Neural progenitor cell (in vitro differentiated cells): ENCODE measurements around the gene CYSTM1.

Source experiments
- EZH2 ChIP-seq: fragments of 200-600 bp; sonication (generic); IDR thresholded peaks from 2 replicates; pipeline ENCODE4 v1.6.1; 2017; ENCODE audit warnings: antibody characterized with exemption, mild to moderate bottlenecking, moderate library complexity
- EZH2phosphoT487 ChIP-seq: fragments of 200-600 bp; sonication (generic); IDR thresholded peaks from 2 replicates; pipeline ENCODE4 v1.6.1; 2017; ENCODE audit warnings: antibody characterized with exemption
- TF ChIP-seq, protein P1 (sequence below): fragments of 200-600 bp; sonication (generic); IDR thresholded peaks from 2 replicates; pipeline ENCODE4 v1.5.1; 2017; ENCODE audit warnings: antibody characterized with exemption, mild to moderate bottlenecking

DNA sequence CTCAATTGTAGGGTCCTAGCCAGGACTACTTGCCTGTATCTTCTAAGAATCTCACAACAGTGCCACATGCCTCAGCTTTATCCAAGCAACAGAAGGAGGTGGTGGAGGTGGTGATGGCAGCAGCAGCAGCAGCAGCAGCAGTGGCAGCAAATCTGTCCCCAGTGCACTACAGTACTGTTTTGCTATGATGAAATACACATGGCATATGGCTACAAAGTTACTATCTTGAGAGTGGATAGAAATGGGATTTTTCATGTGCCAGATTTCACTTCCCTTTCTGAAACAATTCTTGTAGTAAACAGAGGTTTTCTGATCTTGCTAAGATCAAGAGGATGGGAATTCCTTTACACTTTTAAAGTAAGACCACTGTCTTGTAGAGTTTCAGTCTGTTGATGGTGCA, 8.1 kb upstream of the CYSTM1 start:
- TF ChIP-seq, protein P1, sequence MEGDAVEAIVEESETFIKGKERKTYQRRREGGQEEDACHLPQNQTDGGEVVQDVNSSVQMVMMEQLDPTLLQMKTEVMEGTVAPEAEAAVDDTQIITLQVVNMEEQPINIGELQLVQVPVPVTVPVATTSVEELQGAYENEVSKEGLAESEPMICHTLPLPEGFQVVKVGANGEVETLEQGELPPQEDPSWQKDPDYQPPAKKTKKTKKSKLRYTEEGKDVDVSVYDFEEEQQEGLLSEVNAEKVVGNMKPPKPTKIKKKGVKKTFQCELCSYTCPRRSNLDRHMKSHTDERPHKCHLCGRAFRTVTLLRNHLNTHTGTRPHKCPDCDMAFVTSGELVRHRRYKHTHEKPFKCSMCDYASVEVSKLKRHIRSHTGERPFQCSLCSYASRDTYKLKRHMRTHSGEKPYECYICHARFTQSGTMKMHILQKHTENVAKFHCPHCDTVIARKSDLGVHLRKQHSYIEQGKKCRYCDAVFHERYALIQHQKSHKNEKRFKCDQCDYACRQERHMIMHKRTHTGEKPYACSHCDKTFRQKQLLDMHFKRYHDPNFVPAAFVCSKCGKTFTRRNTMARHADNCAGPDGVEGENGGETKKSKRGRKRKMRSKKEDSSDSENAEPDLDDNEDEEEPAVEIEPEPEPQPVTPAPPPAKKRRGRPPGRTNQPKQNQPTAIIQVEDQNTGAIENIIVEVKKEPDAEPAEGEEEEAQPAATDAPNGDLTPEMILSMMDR: no peak
- TF ChIP-seq EZH2 (no peak), EZH2phosphoT487 (no peak)
